AG10803 (cell line): ENCODE measurements around the gene RBP2.

ENCODE experiments used
- DNase-seq: peaks from one replicate; pipeline ENCODE4 v3.0.0; 2010; ENCODE audit warnings: low read depth
- H3K4me3 ChIP-seq: 2 replicates; pipeline ENCODE4 v1.5.1; 2011; ENCODE audit warnings: mild to moderate bottlenecking, low read length, control low read depth
- TF ChIP-seq, protein P1 (sequence below): conservative IDR thresholded peaks from 2 replicates; pipeline ENCODE4 v1.5.1; 2011; ENCODE audit warnings: mild to moderate bottlenecking, low read length, control low read depth, inconsistent platforms

Gene RBP2

GRCh38 chr3:139468399-139468798, 7.9 kb downstream of the RBP2 start:
- TF ChIP-seq, protein P1, sequence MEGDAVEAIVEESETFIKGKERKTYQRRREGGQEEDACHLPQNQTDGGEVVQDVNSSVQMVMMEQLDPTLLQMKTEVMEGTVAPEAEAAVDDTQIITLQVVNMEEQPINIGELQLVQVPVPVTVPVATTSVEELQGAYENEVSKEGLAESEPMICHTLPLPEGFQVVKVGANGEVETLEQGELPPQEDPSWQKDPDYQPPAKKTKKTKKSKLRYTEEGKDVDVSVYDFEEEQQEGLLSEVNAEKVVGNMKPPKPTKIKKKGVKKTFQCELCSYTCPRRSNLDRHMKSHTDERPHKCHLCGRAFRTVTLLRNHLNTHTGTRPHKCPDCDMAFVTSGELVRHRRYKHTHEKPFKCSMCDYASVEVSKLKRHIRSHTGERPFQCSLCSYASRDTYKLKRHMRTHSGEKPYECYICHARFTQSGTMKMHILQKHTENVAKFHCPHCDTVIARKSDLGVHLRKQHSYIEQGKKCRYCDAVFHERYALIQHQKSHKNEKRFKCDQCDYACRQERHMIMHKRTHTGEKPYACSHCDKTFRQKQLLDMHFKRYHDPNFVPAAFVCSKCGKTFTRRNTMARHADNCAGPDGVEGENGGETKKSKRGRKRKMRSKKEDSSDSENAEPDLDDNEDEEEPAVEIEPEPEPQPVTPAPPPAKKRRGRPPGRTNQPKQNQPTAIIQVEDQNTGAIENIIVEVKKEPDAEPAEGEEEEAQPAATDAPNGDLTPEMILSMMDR, result no peak
- H3K4me3 ChIP-seq, result no peak overlapping the region
- no peak for DNase-seq

DNA sequence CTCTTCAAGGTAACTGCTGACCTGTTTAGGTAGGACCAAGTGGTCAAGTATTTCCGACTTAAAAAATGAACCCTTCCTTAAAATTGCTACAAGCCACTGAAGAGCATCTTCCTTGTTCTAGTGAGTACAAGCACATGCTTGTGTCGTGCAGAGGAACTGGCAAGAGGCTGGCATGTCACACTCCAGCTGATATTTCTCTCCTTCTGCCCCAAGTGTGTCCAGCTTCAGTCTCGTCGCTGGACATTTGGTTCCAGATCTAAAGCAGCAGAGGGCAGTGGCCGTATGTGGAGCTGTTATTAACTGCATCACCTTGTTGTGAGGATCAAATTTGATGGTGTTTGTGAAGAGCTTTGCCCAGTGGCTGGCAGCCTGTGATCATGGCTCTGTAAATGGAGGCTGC, 10.0 kb downstream of the RBP2 start:
- TF ChIP-seq, protein P1, result no peak
- no peak overlapping the region for H3K4me3 ChIP-seq
- no peak for DNase-seq

GRCh38 chr3:139465636-139466035, 10.7 kb downstream of the RBP2 start:
- H3K4me3 ChIP-seq, result no peak overlapping the region
- DNase-seq, result no peak
- TF ChIP-seq, protein P1, result no peak

GRCh38 chr3:139463466-139463865, 12.8 kb downstream of the RBP2 start:
- H3K4me3 ChIP-seq, result no peak overlapping the region
- DNase-seq, result no peak
- TF ChIP-seq, protein P1, result no peak

GRCh38 chr3:139460529-139460928, 15.8 kb downstream of the RBP2 start:
- no peak overlapping the region for H3K4me3 ChIP-seq
- TF ChIP-seq, protein P1, result no peak
- no peak for DNase-seq

GRCh38 chr3:139460076-139460475, 16.2 kb downstream of the RBP2 start:
- TF ChIP-seq, protein P1, result no peak
- DNase-seq, result peak; percentile 8
- H3K4me3 ChIP-seq, result no peak overlapping the region

DNA sequence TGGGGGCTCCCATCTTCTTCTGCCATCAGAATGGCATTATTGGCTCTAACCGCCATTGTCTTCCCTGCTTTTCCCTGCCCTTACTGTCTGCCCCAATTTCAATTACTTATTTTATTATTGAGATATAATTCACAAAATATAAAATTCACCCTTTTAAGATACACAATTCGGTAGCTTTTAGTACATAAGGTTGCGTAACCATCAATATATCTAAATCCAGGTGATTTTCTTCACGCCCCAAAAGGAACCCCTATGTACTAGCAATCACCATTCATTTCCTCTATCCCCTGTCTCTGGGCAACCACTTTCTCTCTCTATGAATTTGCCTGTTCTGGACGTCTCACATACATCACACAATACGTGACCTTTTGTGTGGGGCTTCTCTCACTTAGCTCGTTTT, 18.0 kb downstream of the RBP2 start:
- H3K4me3 ChIP-seq, result no peak overlapping the region
- no peak for DNase-seq
- TF ChIP-seq, protein P1, result no peak
